GM19193 (cell line): Measurements from ENCODE around the gene SRPX.

Experiments used
- POLR2A ChIP-seq: IDR thresholded peaks from 4 replicates; pipeline ENCODE4 v1.6.1; 2011; ENCODE audit not compliant: insufficient read depth, insufficient read length; ENCODE audit errors: extremely low read depth

SRPX gene

DNA sequence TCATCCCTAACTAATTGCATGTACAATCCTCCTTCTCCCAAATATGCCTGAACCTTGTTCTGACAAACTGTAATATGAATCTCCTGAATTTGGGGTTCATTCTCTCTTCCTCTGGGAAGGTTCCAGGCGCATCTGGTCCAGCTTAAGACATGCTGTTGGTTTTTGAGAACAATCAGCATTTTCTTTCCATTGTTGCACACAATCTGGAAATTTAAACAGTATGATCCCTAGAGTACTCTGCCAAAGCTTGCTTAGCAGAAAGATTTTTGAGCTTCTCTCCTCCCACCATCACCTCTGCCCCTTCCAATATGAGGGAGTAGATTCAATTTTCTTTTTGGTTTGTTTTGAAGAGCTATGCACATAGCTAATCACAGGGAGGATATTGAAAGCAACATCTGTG lies 50.1 kb downstream of the SRPX start:
- TF ChIP-seq POLR2A: no peak

DNA sequence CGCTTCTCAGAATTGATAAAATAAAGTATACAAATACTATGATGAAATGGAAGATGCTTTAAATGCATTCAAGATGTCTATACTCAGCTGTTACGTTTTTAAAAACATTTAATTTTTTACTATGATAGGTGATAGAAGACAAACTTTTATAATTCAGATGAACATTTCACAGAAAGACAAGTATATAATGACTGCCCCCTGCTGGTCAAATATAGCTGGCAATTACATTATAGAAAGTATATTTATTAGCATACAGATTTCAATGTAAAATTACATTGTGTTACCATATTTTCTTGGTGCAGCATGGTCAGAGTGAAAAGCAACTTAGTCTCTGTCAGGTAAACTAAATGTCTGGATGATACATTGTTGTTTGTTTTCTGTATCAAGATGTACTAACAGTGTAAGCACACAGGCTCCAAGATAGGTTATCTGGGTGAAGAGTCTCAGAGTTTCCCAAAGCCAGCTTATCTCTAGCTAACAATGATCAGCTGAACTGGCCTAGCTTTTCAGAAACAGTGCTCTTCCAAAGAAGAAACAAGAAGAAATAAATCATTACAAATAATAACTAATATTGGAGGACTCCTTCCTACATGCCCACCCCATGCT lies 54.1 kb downstream of the SRPX start:
- no peak for TF ChIP-seq POLR2A

GRCh38 chrX:38165023-38165422 lies 55.6 kb downstream of the SRPX start:
- no peak for TF ChIP-seq POLR2A

GRCh38 chrX:38163193-38163592 lies 57.5 kb downstream of the SRPX start:
- no peak for TF ChIP-seq POLR2A

DNA sequence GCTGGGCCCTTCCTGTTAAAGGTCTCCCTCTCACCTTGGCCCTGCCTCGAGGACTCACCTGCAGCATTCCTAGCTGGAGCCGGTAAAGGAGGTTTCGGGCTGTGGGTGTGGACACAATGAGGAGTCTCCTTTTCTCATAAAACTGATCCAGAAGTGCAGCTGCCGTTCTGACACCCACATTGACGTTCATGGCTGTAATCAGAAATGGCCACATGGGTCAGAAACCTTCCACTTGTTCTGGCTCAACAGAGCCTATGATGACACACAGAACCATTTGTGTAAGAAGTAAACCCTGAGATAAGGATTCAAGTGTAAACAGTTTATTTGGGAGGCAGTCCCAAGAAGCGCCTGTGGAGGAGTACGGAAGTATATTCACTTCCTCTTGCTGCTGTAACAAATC lies 63.8 kb downstream of the SRPX start:
- no peak for TF ChIP-seq POLR2A

GRCh38 chrX:38154818-38155217 lies 65.9 kb downstream of the SRPX start:
- no peak for TF ChIP-seq POLR2A

GRCh38 chrX:38154340-38154739 lies 66.3 kb downstream of the SRPX start:
- no peak for TF ChIP-seq POLR2A

DNA sequence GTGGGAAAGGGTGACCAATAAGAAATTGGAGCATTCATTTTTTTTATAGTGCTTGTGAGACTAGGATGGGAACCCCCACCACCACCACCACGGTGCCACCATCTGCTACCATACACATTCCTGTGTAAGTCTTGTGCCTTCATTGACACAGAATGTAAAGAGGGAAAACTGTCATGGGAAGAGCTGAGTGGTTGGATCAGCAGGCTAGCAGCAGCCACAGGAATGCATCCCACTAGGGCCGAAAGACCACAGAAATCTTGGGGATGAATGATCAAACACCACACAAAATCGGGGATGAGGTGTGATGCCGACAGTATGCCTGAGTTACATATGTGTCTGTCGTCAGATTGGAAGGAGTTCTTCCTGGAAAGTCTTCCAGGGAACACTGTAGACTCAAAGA lies 69.2 kb downstream of the SRPX start:
- no peak for TF ChIP-seq POLR2A

DNA sequence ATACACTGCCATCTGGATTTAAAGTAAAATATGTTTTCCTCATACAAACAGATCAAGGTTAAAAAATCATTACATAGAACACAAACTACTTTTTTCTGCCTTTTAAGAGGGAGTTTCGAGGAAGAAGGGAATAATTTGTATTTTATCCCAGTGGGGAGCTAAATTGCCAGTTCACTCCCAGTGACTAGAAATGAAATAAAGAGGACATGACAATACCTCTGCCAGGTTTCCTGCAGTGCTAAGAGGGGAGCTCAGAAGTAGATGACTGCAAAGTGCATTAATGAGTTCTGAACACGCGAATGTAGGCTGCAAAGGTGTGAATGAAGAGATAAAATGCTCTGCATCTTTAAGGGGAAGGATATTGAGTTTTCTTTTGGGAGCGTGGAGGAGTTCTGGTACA lies 69.7 kb downstream of the SRPX start:
- TF ChIP-seq POLR2A: no peak

- TF ChIP-seq POLR2A: no peak
Measured at GRCh38 chrX:38149016-38149415, 71.7 kb downstream of the SRPX start.

- TF ChIP-seq POLR2A: no peak
Measured at GRCh38 chrX:38142610-38143009, 78.1 kb downstream of the SRPX start.

DNA sequence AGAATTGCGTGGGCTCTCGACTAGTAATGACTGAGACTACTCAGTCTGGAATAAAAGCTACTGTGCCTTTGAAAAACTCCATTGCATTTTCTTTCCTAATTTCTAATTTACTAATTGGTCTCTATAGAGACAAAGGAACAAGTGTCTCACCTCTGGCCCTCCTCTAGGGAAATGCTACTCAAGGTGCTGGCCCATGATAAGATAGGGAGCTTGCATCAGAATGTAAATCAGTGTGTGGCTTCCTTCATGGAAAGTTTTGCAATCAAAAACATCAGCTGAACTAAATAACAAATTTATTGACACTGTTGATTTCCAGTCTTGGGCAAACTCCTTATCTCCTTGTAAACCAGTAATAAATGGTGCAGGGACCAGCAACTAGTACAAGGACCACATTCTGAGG lies 81.8 kb downstream of the SRPX start:
- no peak for TF ChIP-seq POLR2A

GRCh38 chrX:38138157-38138891 lies 82.3 kb downstream of the SRPX start:
- no peak for TF ChIP-seq POLR2A

GRCh38 chrX:38129366-38129765 lies 91.3 kb downstream of the SRPX start:
- TF ChIP-seq POLR2A: no peak

DNA sequence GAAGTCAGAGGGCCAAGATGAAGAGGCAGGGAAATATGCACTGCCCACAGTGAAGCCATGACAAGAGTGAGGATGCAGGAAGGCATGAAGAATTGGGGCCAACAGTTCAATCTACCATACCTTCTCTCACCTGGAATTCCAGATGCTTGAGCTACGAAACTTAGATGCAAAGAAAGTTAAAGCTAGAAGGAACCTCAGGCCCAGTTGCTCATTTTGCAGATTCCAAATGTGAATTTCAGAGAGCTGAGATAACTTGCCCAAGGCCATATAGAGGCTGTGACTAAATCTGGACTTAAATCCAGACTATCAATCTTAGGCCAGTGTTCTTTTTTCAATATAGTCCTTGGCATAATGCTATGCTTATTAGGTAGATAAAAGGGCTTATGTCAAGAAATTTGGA lies 92.7 kb downstream of the SRPX start:
- no peak for TF ChIP-seq POLR2A

DNA sequence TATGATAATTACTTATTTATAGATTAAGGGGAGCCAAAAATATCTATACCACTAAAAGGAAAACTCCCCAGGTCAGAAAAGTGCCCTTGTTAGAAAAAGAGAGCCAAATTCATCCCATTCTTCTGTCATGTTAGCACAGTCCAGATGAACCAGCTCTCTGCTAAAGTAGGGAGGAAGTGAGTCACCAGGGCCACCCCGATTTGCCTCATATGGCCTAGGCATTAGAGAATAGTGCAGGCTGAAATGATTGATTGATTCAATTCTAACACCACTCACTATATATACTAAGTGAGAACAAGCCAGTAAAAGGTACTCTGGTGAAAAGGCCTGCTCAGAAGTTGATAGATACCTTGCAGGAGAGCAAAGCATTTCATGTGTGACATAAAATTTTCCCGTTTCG lies 94.5 kb downstream of the SRPX start:
- no peak for TF ChIP-seq POLR2A
